Mesenchymal stem cell (in vitro differentiated cells and primary cell): Measurements from ENCODE around the gene HHIP.

ENCODE experiments used
- DNase-seq: peaks from one replicate; pipeline ENCODE4 v3.0.0-alpha.2; 2013
- H2AFZ ChIP-seq: one replicate; pipeline ENCODE4 v1.6.1; 2013; ENCODE audit warnings: low read depth, mild to moderate bottlenecking, control low read depth, inconsistent platforms, low read length, moderate library complexity
- H2AK5ac ChIP-seq: 2 replicates; pipeline ENCODE4 v1.6.1; 2013; ENCODE audit warnings: low read length, moderate library complexity, mild to moderate bottlenecking, inconsistent platforms; ENCODE audit not compliant: severe bottlenecking
- H2BK120ac ChIP-seq: one replicate; pipeline ENCODE4 v1.6.1; 2013; ENCODE audit warnings: low read depth, mild to moderate bottlenecking, inconsistent platforms, low read length, moderate library complexity
- H2BK12ac ChIP-seq, 2 experiments: one replicate each; pipeline ENCODE4 v1.6.1; 2013; ENCODE audit warnings: inconsistent platforms in 2 of 2, low read length in 2 of 2, mild to moderate bottlenecking in 2 of 2, moderate library complexity in 2 of 2, control low read depth in 1 of 2
- H2BK15ac ChIP-seq: one replicate; pipeline ENCODE4 v1.6.1; 2013; ENCODE audit warnings: mild to moderate bottlenecking, low read depth, inconsistent platforms; ENCODE audit not compliant: poor library complexity, severe bottlenecking
- H2BK5ac ChIP-seq: 2 replicates; pipeline ENCODE4 v1.6.1; 2013; ENCODE audit warnings: low read depth, mild to moderate bottlenecking, low read length, control low read depth, inconsistent platforms; ENCODE audit not compliant: poor library complexity, severe bottlenecking
- H3K14ac ChIP-seq, 2 experiments: one replicate each; pipeline ENCODE4 v1.6.1; 2013; ENCODE audit warnings: inconsistent platforms in 2 of 2, low read length in 2 of 2, control low read depth in 1 of 2, mild to moderate bottlenecking in 1 of 2, moderate library complexity in 1 of 2
- H3K18ac ChIP-seq, 2 experiments: one replicate each; pipeline ENCODE4 v1.6.1; 2013; ENCODE audit warnings: inconsistent platforms in 2 of 2, low read length in 2 of 2, control low read depth in 1 of 2, low read depth in 1 of 2, mild to moderate bottlenecking in 1 of 2
- H3K23ac ChIP-seq, 2 experiments: one replicate each; pipeline ENCODE4 v1.6.1; 2013; ENCODE audit warnings: inconsistent platforms in 2 of 2, low read length in 2 of 2, mild to moderate bottlenecking in 2 of 2, moderate library complexity in 2 of 2, control low read depth in 1 of 2
- H3K27ac ChIP-seq: 2 replicates; pipeline ENCODE4 v1.5.1; 2013; ENCODE audit warnings: mild to moderate bottlenecking, moderate library complexity, low read length, control low read depth, inconsistent platforms; ENCODE audit not compliant: poor library complexity, severe bottlenecking
- H3K27me3 ChIP-seq, 2 experiments: 2 replicates each; pipeline versions ENCODE4 v1.6.1 to v1.7.0; 2013; ENCODE audit warnings: low read length in 2 of 2, mild to moderate bottlenecking in 2 of 2, moderate library complexity in 2 of 2, control low read depth in 1 of 2, inconsistent platforms in 1 of 2; ENCODE audit not compliant: control insufficient read depth in 1 of 2, insufficient read depth in 1 of 2
- H3K36me3 ChIP-seq, 2 experiments: 2 replicates each; pipeline versions ENCODE4 v1.6.1 to v1.7.0; 2013; ENCODE audit warnings: low read length in 2 of 2, control low read depth in 1 of 2, inconsistent platforms in 1 of 2, low read depth in 1 of 2, mild to moderate bottlenecking in 1 of 2; ENCODE audit not compliant: insufficient read depth in 2 of 2, control insufficient read depth in 1 of 2
- H3K4ac ChIP-seq, 2 experiments: one replicate each; pipeline ENCODE4 v1.6.1; 2013; ENCODE audit warnings: inconsistent platforms in 2 of 2, low read length in 2 of 2, mild to moderate bottlenecking in 2 of 2, moderate library complexity in 2 of 2, control low read depth in 1 of 2, low read depth in 1 of 2
- H3K4me1 ChIP-seq: 2 replicates; pipeline ENCODE4 v1.6.1; 2013; ENCODE audit warnings: low read depth, low read length, control low read depth; ENCODE audit not compliant: control insufficient read depth, insufficient read depth
- H3K4me2 ChIP-seq: 2 replicates; pipeline ENCODE4 v1.6.1; 2013; ENCODE audit warnings: low read length, mild to moderate bottlenecking, inconsistent platforms; ENCODE audit not compliant: poor library complexity, severe bottlenecking
- H3K4me3 ChIP-seq, 2 experiments: 2 replicates each; pipeline versions ENCODE4 v1.5.1 to v1.7.0; 2013; ENCODE audit warnings: low read length in 2 of 2, mild to moderate bottlenecking in 2 of 2, control low read depth in 1 of 2, low read depth in 1 of 2; ENCODE audit not compliant: insufficient read depth in 1 of 2
- H3K79me1 ChIP-seq: replicated peaks from 2 replicates; pipeline ENCODE4 v1.6.1; 2013; ENCODE audit warnings: mild to moderate bottlenecking, control low read depth, low read length, inconsistent platforms; ENCODE audit not compliant: poor library complexity, severe bottlenecking
- H3K9ac ChIP-seq: 2 replicates; pipeline ENCODE4 v1.7.0; 2013; ENCODE audit warnings: mild to moderate bottlenecking, low read length, moderate library complexity
- H3K9me3 ChIP-seq: 2 replicates; pipeline ENCODE4 v1.7.0; 2013; ENCODE audit warnings: mild to moderate bottlenecking, low read length; ENCODE audit not compliant: control insufficient read depth
- H4K8ac ChIP-seq: one replicate; pipeline ENCODE4 v1.6.1; 2013; ENCODE audit warnings: inconsistent platforms, mild to moderate bottlenecking, low read length, moderate library complexity
- H4K91ac ChIP-seq: one replicate; pipeline ENCODE4 v1.6.1; 2013; ENCODE audit warnings: mild to moderate bottlenecking, low read length, inconsistent platforms
- WGBS: methylation state at CpG from one replicate; pipeline ENCODE4 v1.1.7; 2013; ENCODE audit warnings: mixed read lengths; 5-methylcytosine and 5-hydroxymethylcytosine counted together

The HHIP gene

DNA sequence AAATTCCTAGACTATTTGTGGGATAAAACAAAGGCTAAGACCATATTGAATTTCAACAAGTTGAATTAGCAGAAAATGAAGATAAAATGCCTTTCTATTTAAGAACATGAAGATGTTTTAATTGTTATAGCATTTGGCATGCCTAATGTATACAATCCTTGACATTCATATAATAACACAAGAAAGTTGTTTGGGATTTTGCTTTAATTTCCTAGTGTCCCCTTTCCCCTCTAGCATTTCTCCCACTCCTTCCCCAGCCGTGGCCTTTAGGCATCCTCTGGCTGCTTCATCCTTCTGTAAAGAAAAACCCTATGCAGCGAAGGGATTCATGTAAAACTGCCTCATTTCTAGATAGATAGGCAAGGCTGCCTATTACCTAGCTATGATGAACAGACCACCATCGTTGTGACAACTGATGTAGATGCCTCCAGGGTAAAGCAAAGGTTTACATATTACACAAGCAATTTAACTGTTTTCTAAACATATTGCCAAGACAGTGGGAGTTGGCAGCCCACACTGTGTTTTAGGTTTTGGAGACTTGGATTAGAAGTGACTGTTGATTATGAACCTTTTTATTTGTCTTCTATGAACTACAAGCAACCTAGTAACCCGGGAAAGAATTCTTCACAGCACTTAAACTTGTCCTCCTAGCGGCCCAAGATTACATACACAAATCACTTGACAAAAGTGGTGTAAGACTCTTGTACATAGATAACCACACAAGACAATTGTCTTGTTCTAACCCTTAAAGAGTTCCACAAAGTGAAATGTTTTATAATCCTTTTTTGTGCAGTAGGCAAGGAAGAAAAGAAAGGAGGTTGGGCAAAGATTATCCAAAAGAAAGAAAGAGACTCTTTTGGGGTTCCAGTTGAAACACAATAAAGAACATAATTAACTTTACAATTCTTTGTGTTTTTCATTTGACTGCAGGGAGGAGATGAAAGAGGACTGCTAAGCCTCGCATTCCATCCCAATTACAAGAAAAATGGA, 59.9 kb downstream of the HHIP start:
- no peak overlapping the region for H3K4me3 ChIP-seq
- no peaks in the 10 kb centered on the region for H3K27me3 ChIP-seq
- no peak overlapping the region for H3K4ac ChIP-seq
- no peak overlapping the region for H3K14ac ChIP-seq
- H3K9me3 ChIP-seq: no peaks in the 10 kb centered on the region
- no peak overlapping the region for H3K27ac ChIP-seq
- H3K79me1 ChIP-seq: peaks cover 4% of the 10 kb centered on the region
- no peaks in the 10 kb centered on the region for H3K36me3 ChIP-seq
- H3K23ac ChIP-seq: no peak overlapping the region
- H3K4me1 ChIP-seq: peaks cover 8% of the 10 kb centered on the region
- no peak overlapping the region for H4K8ac ChIP-seq
- H2BK120ac ChIP-seq: no peak overlapping the region
- no peak for DNase-seq
- no peak overlapping the region for H4K91ac ChIP-seq
- no peak overlapping the region for H2BK5ac ChIP-seq
- no peak overlapping the region for H2BK12ac ChIP-seq
- H2AK5ac ChIP-seq: peak overlapping the region; percentile 86
- no peak overlapping the region for H2AFZ ChIP-seq
- WGBS: 81% methylated on average over 6 of the region's 6 CpGs
- H3K18ac ChIP-seq: no peak overlapping the region
- no peak overlapping the region for H3K4me2 ChIP-seq
- no peak overlapping the region for H2BK15ac ChIP-seq
- no peak overlapping the region for H3K9ac ChIP-seq

DNA sequence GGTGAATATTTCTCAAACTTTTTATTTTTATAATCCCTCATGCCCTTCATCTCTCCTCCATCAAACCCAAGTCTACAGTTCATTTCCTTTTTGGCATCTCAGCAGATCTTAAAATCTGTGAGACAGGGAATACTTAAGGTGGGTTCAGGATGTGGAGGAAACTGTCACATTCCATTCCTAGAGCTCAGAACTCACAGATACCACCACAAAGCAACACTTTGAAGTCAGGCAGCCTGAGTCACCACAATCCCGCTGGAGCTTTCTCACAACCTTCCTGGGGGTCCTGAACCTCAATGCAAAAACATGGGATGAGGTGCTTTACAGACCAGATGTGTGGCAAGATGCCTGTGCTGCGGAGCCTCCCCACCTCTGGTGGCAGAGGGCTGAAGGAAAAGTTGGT, 63.2 kb downstream of the HHIP start:
- no peak overlapping the region for H3K23ac ChIP-seq
- H3K14ac ChIP-seq: no peak overlapping the region
- whole genome bisulfite sequencing: 7% methylated on average over 1 of the region's 2 CpGs
- H3K4me2 ChIP-seq: no peak overlapping the region
- no peak overlapping the region for H4K8ac ChIP-seq
- no peaks in the 10 kb centered on the region for H3K27me3 ChIP-seq
- H3K36me3 ChIP-seq: no peaks in the 10 kb centered on the region
- H2BK120ac ChIP-seq: no peak overlapping the region
- H2BK5ac ChIP-seq: no peak overlapping the region
- H3K79me1 ChIP-seq: no peaks in the 10 kb centered on the region
- no peaks in the 10 kb centered on the region for H3K9me3 ChIP-seq
- H2AK5ac ChIP-seq: no peak overlapping the region
- H3K4me1 ChIP-seq: peaks cover 4% of the 10 kb centered on the region
- no peak overlapping the region for H2BK12ac ChIP-seq
- peak; percentile 21 for DNase-seq
- no peak overlapping the region for H2AFZ ChIP-seq
- H3K9ac ChIP-seq: no peak overlapping the region
- peak overlapping the region; percentile 86 for H3K27ac ChIP-seq
- H2BK15ac ChIP-seq: no peak overlapping the region
- no peak overlapping the region for H3K18ac ChIP-seq
- H3K4ac ChIP-seq: no peak overlapping the region
- H3K4me3 ChIP-seq: no peak overlapping the region
- H4K91ac ChIP-seq: no peak overlapping the region

DNA sequence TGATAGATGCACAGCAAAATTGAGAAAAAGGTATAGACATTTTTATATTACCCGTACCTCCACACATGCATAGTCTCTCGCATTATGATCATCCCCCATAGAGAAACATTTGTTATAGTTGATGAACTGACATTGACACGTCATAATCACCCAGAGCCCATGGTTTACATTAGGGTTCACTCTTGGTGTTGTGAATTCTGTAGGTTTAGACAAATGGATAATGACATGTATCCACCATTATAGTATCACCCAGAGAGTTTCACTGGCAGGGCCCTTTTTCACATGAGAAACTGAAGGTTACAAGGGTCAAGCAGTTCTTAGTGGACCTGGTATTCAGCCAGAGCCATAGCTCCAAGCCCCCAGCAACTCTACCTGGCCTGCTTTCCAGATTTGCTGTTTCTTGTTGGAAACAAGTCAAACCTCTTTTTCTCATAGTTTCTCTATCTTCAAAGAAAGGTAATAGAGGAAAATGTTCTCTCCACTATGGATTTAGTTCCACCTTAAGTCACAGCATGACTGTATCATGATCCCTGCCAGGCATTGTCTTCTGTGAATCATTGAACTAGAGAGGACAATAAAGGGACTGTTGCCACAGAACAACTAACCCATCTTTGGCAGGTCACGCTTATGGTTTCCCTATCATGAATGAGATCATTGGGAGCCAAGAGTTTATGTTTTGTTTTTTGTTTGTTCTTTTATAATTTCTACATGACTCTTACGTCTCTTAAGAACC, 64.0 kb downstream of the HHIP start:
- Histone ChIP-seq H3K23ac (no peak overlapping the region), H4K91ac (no peak overlapping the region), H3K4me1 (peaks cover 4% of the 10 kb centered on the region), H2AFZ (no peak overlapping the region), H2BK120ac (no peak overlapping the region), H3K14ac (no peak overlapping the region), H3K4me2 (no peak overlapping the region), H4K8ac (no peak overlapping the region), H3K9ac (no peak overlapping the region), H3K4me3 (no peak overlapping the region), H3K4ac (no peak overlapping the region), H3K27me3 (no peaks in the 10 kb centered on the region), H3K27ac (peak overlapping the region; percentile 86), H3K36me3 (no peaks in the 10 kb centered on the region), H3K79me1 (no peaks in the 10 kb centered on the region), H3K18ac (no peak overlapping the region), H2AK5ac (peak overlapping the region; percentile 99), H2BK15ac (no peak overlapping the region), H2BK12ac (no peak overlapping the region), H2BK5ac (peak overlapping the region; percentile 71), H3K9me3 (no peaks in the 10 kb centered on the region)
- 60% methylated on average over 1 of the region's 5 CpGs for WGBS
- DNase-seq: no peak

DNA sequence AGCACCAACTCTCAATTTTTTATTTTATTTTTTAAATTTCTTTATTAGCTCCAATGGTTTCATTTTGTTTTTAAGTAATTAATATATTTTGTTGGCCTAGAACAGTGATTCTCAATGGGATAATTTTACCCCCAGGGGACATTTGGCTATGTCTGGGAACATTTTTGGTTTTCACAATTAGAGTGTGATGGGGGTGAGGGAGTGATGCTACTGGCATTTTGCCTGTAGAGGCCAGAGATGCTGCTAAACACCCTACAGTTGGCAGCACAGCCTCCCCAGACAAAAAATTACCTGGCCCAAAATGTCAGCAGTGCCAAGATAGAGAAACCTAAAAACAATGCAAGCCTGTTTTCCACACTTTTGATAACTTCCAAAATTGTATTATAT, 64.6 kb downstream of the HHIP start:
- H3K27me3 ChIP-seq: no peaks in the 10 kb centered on the region
- H3K4me2 ChIP-seq: no peak overlapping the region

More for the DNA sequence above, 64.6 kb downstream of the HHIP start:
- peak overlapping the region; percentile 66 for H2BK5ac ChIP-seq
- no peak overlapping the region for H3K14ac ChIP-seq
- no peaks in the 10 kb centered on the region for H3K36me3 ChIP-seq
- H3K27ac ChIP-seq: peak overlapping the region; percentile 76
- H2BK12ac ChIP-seq: no peak overlapping the region
- H3K9ac ChIP-seq: no peak overlapping the region
- H3K79me1 ChIP-seq: no peaks in the 10 kb centered on the region
- DNase-seq: no peak
- H3K9me3 ChIP-seq: no peaks in the 10 kb centered on the region
- peak overlapping the region; percentile 98 for H2AK5ac ChIP-seq
- no peak overlapping the region for H3K23ac ChIP-seq
- H4K8ac ChIP-seq: no peak overlapping the region
- H2BK15ac ChIP-seq: no peak overlapping the region
- peaks cover 4% of the 10 kb centered on the region for H3K4me1 ChIP-seq
- H3K4me3 ChIP-seq: no peak overlapping the region
- no peak overlapping the region for H2AFZ ChIP-seq
- H2BK120ac ChIP-seq: no peak overlapping the region
- H3K4ac ChIP-seq: no peak overlapping the region
- H3K18ac ChIP-seq: no peak overlapping the region
- no peak overlapping the region for H4K91ac ChIP-seq
